Thyroid gland (tissue), 4 donors: Measurements from ENCODE around the gene SLC7A6OS. TPM values are rescaled to one million over a fixed set of nuclear protein-coding genes. Genes with fewer than 3 reads are reported as not detected.

Source experiments
- DNase-seq, 2 donors: peaks; one replicate each; pipeline ENCODE4 v3.0.0-alpha.2; 2019
- H3K27ac ChIP-seq, 3 donors: fragments of 200-600 bp; sonication (generic); 1 replicate in 2 of 3; 2 replicates in 1 of 3; pipeline ENCODE4 v1.5.1; 2016 to 2019; ENCODE audit warnings: mild to moderate bottlenecking in 1 of 3, moderate library complexity in 1 of 3
- H3K27me3 ChIP-seq: fragments of 200-600 bp; sonication (generic); one replicate; pipeline ENCODE4 v1.5.1; 2019
- H3K36me3 ChIP-seq, 2 donors: fragments of 200-600 bp; sonication (generic); one replicate each; pipeline ENCODE4 v1.5.1; 2016 to 2019
- H3K4me1 ChIP-seq, 2 donors: fragments of 200-600 bp; sonication (generic); one replicate each; pipeline ENCODE4 v1.5.1; 2017 to 2019
- H3K4me3 ChIP-seq, 3 donors: fragments of 200-600 bp; sonication (generic); replicated peaks in 1 of 3; 1 replicate in 2 of 3; 2 replicates in 1 of 3; pipeline ENCODE4 v1.5.1; 2016; ENCODE audit warnings: mild to moderate bottlenecking in 1 of 3
- H3K9me3 ChIP-seq: fragments of 200-600 bp; sonication (generic); one replicate; pipeline ENCODE4 v1.5.1; 2017
- CTCF ChIP-seq, 6 experiments: fragments of 200-600 bp in 3 of 6; fragments of 450-650 bp in 3 of 6; sonication (generic) in 3 of 6; IDR thresholded peaks; one replicate each; pipeline ENCODE4 v1.5.1; 2016 to 2019; ENCODE audit warnings: antibody characterized with exemption in 6 of 6, mild to moderate bottlenecking in 2 of 6, inconsistent platforms in 1 of 6, moderate library complexity in 1 of 6
- POLR2A ChIP-seq, 2 donors: fragments of 450-650 bp; IDR thresholded peaks; one replicate each; pipeline ENCODE4 v1.6.1; 2017; ENCODE audit warnings: antibody characterized with exemption in 2 of 2, mild to moderate bottlenecking in 2 of 2, moderate library complexity in 1 of 2
- WGBS, 2 donors: methylation state at CpG; one replicate each; pipeline ENCODE4 v1.1.5; 2017; 5-methylcytosine and 5-hydroxymethylcytosine counted together
- intact Hi-C: fragments of 100-400 bp; cut with DNase I; formaldehyde crosslinking; loops from one replicate; pipeline ENCODE4 v1.15.1; 2023
- total RNA-seq, 4 donors: library from RNA; depleted of rRNA; stranded (reverse); fragments of >200 nt; gene quantifications; one replicate each; pipeline ENCODE4 v1.2.3, GENCODE V29; 2016

The SLC7A6OS gene
- total RNA-seq, 4 donors from 2014 or later = 13.4 to 25.8 (median 18.7) TPM

- DNase-seq = peak; percentile 93 to 94
- Histone ChIP-seq H3K4me3 (peak overlapping the region; percentile 60 to 74 (median 69)), H3K27ac (peak overlapping the region; percentile 99 to 100 (median 99)), H3K4me1 (peaks cover 28 to 58% of the 10 kb centered on the region in 2 donors), H3K36me3 (peaks cover 0 to 3% of the 10 kb centered on the region in 2 donors), H3K9me3 (no peaks in the 10 kb centered on the region), H3K27me3 (no peaks in the 10 kb centered on the region)
- TF ChIP-seq POLR2A (IDR thresholded peaks at IDR 0.05) = peak; percentile 80 to 83
- TF ChIP-seq CTCF (IDR thresholded peaks at IDR 0.05) = no peak
- intact Hi-C loops = no loop called here
- 3 to 7% methylated on average over 23 of the region's 23 CpGs for WGBS, 2 donors
Observed at GRCh38 chr16:68265078-68265920, 45.4 kb downstream of the SLC7A6OS start.

- DNase-seq = peak; percentile 74
- H3K4me3 ChIP-seq = peak within 1 kb of the TSS; percentile 60 to 74 (median 69)
- H3K9me3 ChIP-seq = no peaks in the 10 kb centered on the region
- intact Hi-C loops = no loop called here
- WGBS, 2 donors = 0 to 1% methylated on average over 21 to 65 of the region's 123 CpGs
- peaks cover 26 to 57% of the 10 kb centered on the region in 2 donors for H3K4me1 ChIP-seq
- TF ChIP-seq CTCF (IDR thresholded peaks at IDR 0.05) (peak in 5 of 6 experiments; percentile 28 to 70 (median 60)), POLR2A (IDR thresholded peaks at IDR 0.05) (peak; percentile 80 to 96)
- peaks cover 6 to 9% of the 10 kb centered on the region in 2 donors for H3K36me3 ChIP-seq
- H3K27ac ChIP-seq = peak within 1 kb of the TSS; percentile 99 to 100 (median 99)
- no peaks in the 10 kb centered on the region for H3K27me3 ChIP-seq
Observed at GRCh38 chr16:68264128-68265077, 46.3 kb downstream of the SLC7A6OS start, which contains the start of gene SLC7A6. Gene SLC7A6 (plus strand): TSS chr16:68264526. CDS start chr16:68274727, 10,201 bp downstream.

GRCh38 chr16:68263559-68264127 lies 47.1 kb downstream of the SLC7A6OS start:
- H3K4me3 ChIP-seq = peak overlapping the region in 1 of 3 donors; percentile 69
- H3K4me1 ChIP-seq = peaks cover 34 to 57% of the 10 kb centered on the region in 2 donors
- H3K9me3 ChIP-seq = no peaks in the 10 kb centered on the region
- intact Hi-C loops = loop anchor here (2.0 kb wide), 1 partner anchor 65 kb away; no protein-coding TSS in a partner anchor
- H3K36me3 ChIP-seq = peaks cover 9 to 11% of the 10 kb centered on the region in 2 donors
- peak overlapping the region; percentile 99 to 100 (median 99) for H3K27ac ChIP-seq
- WGBS, 2 donors = 38 to 55% methylated on average over 8 to 11 of the region's 11 CpGs
- H3K27me3 ChIP-seq = no peaks in the 10 kb centered on the region
- DNase-seq = no peak
- TF ChIP-seq POLR2A (IDR thresholded peaks at IDR 0.05) (no peak), CTCF (IDR thresholded peaks at IDR 0.05) (peak in 1 of 6 experiments; percentile 54)

GRCh38 chr16:68259007-68259825 lies 51.5 kb downstream of the SLC7A6OS start:
- Histone ChIP-seq H3K9me3 (no peaks in the 10 kb centered on the region), H3K4me3 (no peak overlapping the region), H3K4me1 (peaks cover 29 to 47% of the 10 kb centered on the region in 2 donors), H3K27me3 (no peaks in the 10 kb centered on the region), H3K36me3 (peaks cover 16 to 24% of the 10 kb centered on the region in 2 donors), H3K27ac (peak overlapping the region; percentile 83 to 95 (median 94))
- no peak for TF ChIP-seq POLR2A (IDR thresholded peaks at IDR 0.05)
- no peak for TF ChIP-seq CTCF (IDR thresholded peaks at IDR 0.05)
- no peak for DNase-seq
- intact Hi-C loops = no loop called here
- WGBS, 2 donors = 86 to 91% methylated on average over 15 to 19 of the region's 27 CpGs
